NT2/D1 (cell line): ENCODE results near the gene SHANK3.

Experiments
- DNase-seq: peaks from one replicate; pipeline ENCODE4 v3.0.0-alpha.2; 2011; ENCODE audit warnings: low read depth, low spot score
- H3K27me3 ChIP-seq: 2 replicates; pipeline ENCODE4 v1.6.0; 2011; ENCODE audit warnings: mild to moderate bottlenecking; ENCODE audit not compliant: insufficient read length, insufficient read depth
- H3K36me3 ChIP-seq: 2 replicates; pipeline ENCODE4 v1.6.1; 2011; ENCODE audit warnings: mild to moderate bottlenecking, low read length, mixed read lengths; ENCODE audit not compliant: insufficient read depth, insufficient read length
- H3K4me1 ChIP-seq: 2 replicates; pipeline ENCODE4 v1.5.1; 2011; ENCODE audit not compliant: insufficient read depth, insufficient read length
- H3K4me3 ChIP-seq: 2 replicates; pipeline ENCODE4 v1.5.1; 2011; ENCODE audit warnings: low read depth; ENCODE audit not compliant: insufficient read length
- H3K9ac ChIP-seq: 2 replicates; pipeline ENCODE4 v1.6.0; 2011; ENCODE audit warnings: low read depth; ENCODE audit not compliant: insufficient read length
- H3K9me3 ChIP-seq: 2 replicates; pipeline ENCODE4 v1.5.1; 2011; ENCODE audit warnings: mild to moderate bottlenecking, low read length; ENCODE audit not compliant: insufficient read depth
- SUZ12 ChIP-seq: IDR thresholded peaks from 2 replicates; pipeline ENCODE4 v1.6.1; 2011; ENCODE audit not compliant: insufficient read length, insufficient read depth; ENCODE audit errors: extremely low read depth
- YY1 ChIP-seq: IDR thresholded peaks from 2 replicates; pipeline ENCODE4 v1.6.1; 2011; ENCODE audit not compliant: insufficient read length, insufficient read depth
- ZNF274 ChIP-seq: IDR thresholded peaks from 2 replicates; pipeline ENCODE4 v1.6.1; 2011; ENCODE audit warnings: mild to moderate bottlenecking, low read depth, low read length

Gene SHANK3

DNA sequence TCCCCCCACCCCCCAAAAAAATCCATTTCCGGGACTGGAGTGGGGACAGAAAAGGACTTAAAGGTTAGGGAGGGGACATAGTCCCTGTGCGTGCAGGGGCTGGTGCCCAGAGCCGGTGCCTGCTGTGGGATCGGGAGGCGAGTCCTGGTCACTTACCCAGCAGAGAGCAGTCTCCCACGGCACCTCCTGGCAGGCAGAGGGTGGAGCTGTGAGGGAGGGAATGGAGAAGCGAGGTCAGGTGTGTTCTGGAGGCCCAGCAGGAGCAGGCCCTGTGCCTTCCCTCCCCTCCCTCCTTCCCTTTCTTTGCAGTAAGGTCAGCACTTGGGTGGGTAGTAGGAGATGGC is 28.4 kb downstream of the SHANK3 start:
- Histone ChIP-seq H3K36me3 (peaks cover 32% of the 10 kb centered on the region), H3K9me3 (no peaks in the 10 kb centered on the region), H3K27me3 (no peaks in the 10 kb centered on the region), H3K9ac (no peak overlapping the region), H3K4me3 (no peak overlapping the region), H3K4me1 (peaks cover 22% of the 10 kb centered on the region)
- no peak for DNase-seq
- TF ChIP-seq YY1 = no peak

DNA sequence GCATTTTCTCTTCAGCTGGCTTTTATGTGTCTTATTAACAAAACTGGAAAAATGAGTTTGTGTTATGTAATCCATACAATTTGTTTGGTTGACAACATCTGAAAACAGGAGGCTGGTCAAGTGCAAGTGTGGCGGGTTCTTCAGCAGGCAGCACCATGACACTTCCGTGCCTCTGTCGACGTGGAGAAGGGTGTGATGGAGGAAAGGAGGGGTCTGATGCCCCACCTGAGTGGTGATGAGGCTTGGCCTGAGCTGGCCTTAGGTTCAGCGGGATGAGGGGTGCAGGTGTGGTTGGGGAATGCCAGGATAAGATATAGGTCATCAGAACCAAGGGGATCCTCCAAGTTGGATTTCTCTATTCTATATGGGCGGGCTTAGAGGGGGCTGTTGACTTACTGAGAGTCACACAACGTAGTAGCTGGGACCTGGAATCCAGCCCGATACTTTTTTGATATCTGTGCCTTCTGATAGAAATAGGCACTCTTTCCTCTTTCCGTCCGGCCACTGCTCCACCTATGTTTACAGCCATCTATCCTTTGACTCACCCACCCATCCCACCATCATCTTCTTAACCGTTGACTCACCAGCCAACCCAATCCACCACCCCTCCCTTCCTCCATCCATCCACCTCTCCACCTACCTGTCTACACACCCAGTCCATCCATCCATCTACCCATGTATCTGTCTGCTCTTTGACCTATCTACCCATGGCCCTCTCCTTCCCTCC is 29.0 kb downstream of the SHANK3 start:
- no peak overlapping the region for H3K9ac ChIP-seq
- H3K4me3 ChIP-seq = no peak overlapping the region
- H3K36me3 ChIP-seq = peaks cover 38% of the 10 kb centered on the region
- no peak for DNase-seq
- no peak for TF ChIP-seq SUZ12
- no peak for TF ChIP-seq YY1
- no peak for TF ChIP-seq ZNF274
- H3K27me3 ChIP-seq = no peaks in the 10 kb centered on the region
- peaks cover 22% of the 10 kb centered on the region for H3K4me1 ChIP-seq
- H3K9me3 ChIP-seq = no peaks in the 10 kb centered on the region

GRCh38 chr22:50702261-50702671 is 29.6 kb downstream of the SHANK3 start:
- Histone ChIP-seq H3K4me3 (no peak overlapping the region), H3K9me3 (no peaks in the 10 kb centered on the region), H3K9ac (no peak overlapping the region), H3K4me1 (peaks cover 22% of the 10 kb centered on the region), H3K27me3 (no peaks in the 10 kb centered on the region), H3K36me3 (peaks cover 40% of the 10 kb centered on the region)
- no peak for TF ChIP-seq ZNF274
- TF ChIP-seq YY1 = no peak
- no peak for TF ChIP-seq SUZ12
- no peak for DNase-seq

DNA sequence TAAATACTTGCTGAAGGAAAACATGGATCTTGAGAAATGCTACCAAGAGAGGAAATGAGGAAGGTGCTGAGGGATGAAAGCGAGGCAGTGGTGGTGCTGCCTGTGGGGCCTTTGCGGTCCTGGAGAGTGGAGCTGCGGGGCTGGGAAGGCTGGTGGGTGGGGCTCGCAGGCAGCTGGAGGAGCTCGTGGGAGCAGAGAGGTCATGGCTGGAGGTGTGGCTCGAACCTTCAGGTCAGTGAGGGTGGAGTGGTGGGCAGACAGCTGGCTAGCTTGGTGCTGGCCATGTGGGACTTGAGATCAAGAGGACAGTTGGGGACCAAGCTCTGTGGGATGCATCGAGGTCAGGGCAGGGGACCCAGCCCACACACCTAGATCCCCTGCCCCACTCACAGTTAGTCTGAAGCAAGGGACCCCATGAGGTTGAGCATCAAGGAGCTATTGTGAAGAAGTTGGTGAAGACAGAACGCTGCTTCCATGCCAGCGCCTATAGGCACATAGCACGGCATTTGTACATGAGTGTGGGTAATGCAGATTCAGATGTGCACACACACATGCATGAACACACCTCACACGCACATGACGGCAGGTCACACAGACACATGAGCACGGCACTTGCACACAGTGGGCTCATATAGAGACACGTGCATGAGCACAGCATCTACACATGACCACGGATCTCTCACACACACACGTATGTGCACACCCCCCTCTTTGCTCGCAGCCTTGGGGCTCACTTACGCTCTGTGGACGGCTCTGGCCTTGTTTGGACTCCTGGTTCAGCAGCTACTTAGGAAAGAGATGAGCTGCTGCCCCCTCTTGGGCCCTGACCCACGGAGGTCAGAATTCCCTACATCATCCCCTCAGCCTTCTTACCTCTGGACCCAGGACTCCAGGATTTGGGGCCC is 30.4 kb downstream of the SHANK3 start:
- H3K36me3 ChIP-seq = peaks cover 40% of the 10 kb centered on the region
- no peak for TF ChIP-seq YY1
- no peak for TF ChIP-seq SUZ12
- TF ChIP-seq ZNF274 = no peak
- H3K4me1 ChIP-seq = peaks cover 22% of the 10 kb centered on the region
- no peaks in the 10 kb centered on the region for H3K27me3 ChIP-seq
- no peak overlapping the region for H3K4me3 ChIP-seq
- no peaks in the 10 kb centered on the region for H3K9me3 ChIP-seq
- no peak for DNase-seq
- H3K9ac ChIP-seq = no peak overlapping the region

DNA sequence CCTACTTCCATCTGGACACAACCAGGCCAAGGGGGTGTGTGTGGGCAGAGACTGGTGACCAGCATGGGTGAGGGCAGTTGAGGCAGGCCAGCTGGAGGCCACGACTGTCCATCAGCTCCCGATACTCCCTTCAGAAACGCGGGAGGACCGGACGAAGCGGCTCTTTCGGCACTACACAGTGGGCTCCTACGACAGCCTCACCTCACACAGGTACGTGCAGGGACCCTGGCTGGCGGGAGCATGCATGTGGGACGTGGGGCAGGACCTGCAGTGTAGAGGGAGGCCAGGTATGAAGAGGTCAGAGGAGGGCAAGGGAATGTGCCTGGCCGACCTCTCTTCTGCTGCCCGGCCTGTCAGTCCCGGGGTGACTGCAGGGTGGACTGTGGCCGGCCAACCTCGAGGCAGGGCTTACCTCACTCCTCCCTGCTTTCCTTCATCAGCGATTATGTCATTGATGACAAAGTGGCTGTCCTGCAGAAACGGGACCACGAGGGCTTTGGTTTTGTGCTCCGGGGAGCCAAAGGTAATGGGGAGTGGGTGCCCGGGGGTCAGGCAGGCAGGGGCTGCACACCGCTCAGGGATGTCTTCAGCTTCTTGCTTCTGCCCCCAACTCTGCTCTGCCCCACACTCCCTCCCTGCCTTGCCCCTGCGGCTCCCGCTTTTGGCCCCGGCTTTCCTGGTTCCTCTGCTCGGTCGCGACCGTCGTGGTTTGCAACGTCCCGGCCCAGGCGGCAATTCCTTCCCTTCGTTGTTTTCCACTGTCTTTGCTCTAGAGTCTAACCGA is 31.3 kb downstream of the SHANK3 start:
- Histone ChIP-seq H3K27me3 (no peaks in the 10 kb centered on the region), H3K36me3 (peaks cover 39% of the 10 kb centered on the region), H3K9me3 (no peaks in the 10 kb centered on the region), H3K4me1 (peaks cover 20% of the 10 kb centered on the region), H3K4me3 (no peak overlapping the region), H3K9ac (no peak overlapping the region)
- no peak for DNase-seq
- TF ChIP-seq SUZ12 = no peak
- no peak for TF ChIP-seq YY1
- TF ChIP-seq ZNF274 = no peak

- no peak overlapping the region for H3K4me3 ChIP-seq
- peaks cover 14% of the 10 kb centered on the region for H3K4me1 ChIP-seq
- no peak for DNase-seq
- H3K9ac ChIP-seq = no peak overlapping the region
- TF ChIP-seq SUZ12 (no peak), ZNF274 (no peak), YY1 (no peak)
- H3K9me3 ChIP-seq = no peaks in the 10 kb centered on the region
- H3K27me3 ChIP-seq = no peaks in the 10 kb centered on the region
- H3K36me3 ChIP-seq = peaks cover 39% of the 10 kb centered on the region
Measured at GRCh38 chr22:50704510-50705218, 32.0 kb downstream of the SHANK3 start.
